ENCODE results near the gene MAGI3. TPM values are rescaled to one million over a fixed set of nuclear protein-coding genes. Genes with fewer than 3 reads are reported as not detected.
A peak's percentile ranks its signal among the peaks of the same experiment; 100 is the strongest.

The MAGI3 gene
- total RNA-seq, 4 donors from 2014 or later: 94.3 to 180 (median 134) TPM

- DNase-seq: no peak
- Histone ChIP-seq H3K27ac (no peak overlapping the region), H3K36me3 (no peaks in the 10 kb centered on the region), H3K4me1 (no peaks in the 10 kb centered on the region), H3K4me3 (peak overlapping the region in 1 of 4 donors; percentile 8), H3K9me3 (no peaks in the 10 kb centered on the region), H3K27me3 (no peaks in the 10 kb centered on the region)
- no peak for TF ChIP-seq POLR2AphosphoS5 (IDR thresholded peaks at IDR 0.05)
- TF ChIP-seq CTCF (IDR thresholded peaks at IDR 0.05): no peak
- TF ChIP-seq EP300 (IDR thresholded peaks at IDR 0.05; ENCODE audit: low read depth): no peak
- intact Hi-C loops (cut with DNase I; ENCODE audit: low total_unique reads): no loop called here
- in situ Hi-C loops (cut with MboI; ENCODE audit: low pct_ligation_motif_present in 1 of 4, low pct_unique_long_range_greater_than_20kb in 1 of 4, low sequenced_read_pairs in 3 of 4): loop anchor here in 3 of 4 donors (25.0 kb wide), 1 partner anchor 239 kb away; no protein-coding TSS in a partner anchor
- 70 to 76% methylated on average over 2 to 5 of the region's 5 CpGs for WGBS, 2 donors (ENCODE audit: low coverage in 1 of 2)
Observed at GRCh38 chr1:113375878-113376277, 14.4 kb upstream of the MAGI3 start.

- Histone ChIP-seq H3K4me3 (no peak overlapping the region), H3K4me1 (no peaks in the 10 kb centered on the region), H3K27ac (no peak overlapping the region), H3K27me3 (no peaks in the 10 kb centered on the region), H3K9me3 (no peaks in the 10 kb centered on the region), H3K36me3 (no peaks in the 10 kb centered on the region)
- in situ Hi-C loops (cut with MboI; ENCODE audit: low pct_ligation_motif_present in 1 of 4, low pct_unique_long_range_greater_than_20kb in 1 of 4, low sequenced_read_pairs in 3 of 4) (loop anchor here in 3 of 4 donors (25.0 kb wide), 1 partner anchor 243 kb away; no protein-coding TSS in a partner anchor), intact Hi-C loops (cut with DNase I; ENCODE audit: low total_unique reads) (no loop called here)
- DNase-seq: no peak
- TF ChIP-seq CTCF (IDR thresholded peaks at IDR 0.05) (no peak), EP300 (IDR thresholded peaks at IDR 0.05; ENCODE audit: low read depth) (no peak), POLR2AphosphoS5 (IDR thresholded peaks at IDR 0.05) (no peak), POLR2A (IDR thresholded peaks at IDR 0.05) (no peak)
- 96% methylated on average over 3 of the region's 3 CpGs; no CpG with 5 or more reads in 1 of the 2 donors for WGBS, 2 donors (ENCODE audit: low coverage in 1 of 2)
Observed at GRCh38 chr1:113380075-113380474, 10.2 kb upstream of the MAGI3 start.

GRCh38 chr1:113388017-113388620, 2.2 kb upstream of the MAGI3 start:
- H3K4me3 ChIP-seq: no peak overlapping the region
- no peaks in the 10 kb centered on the region for H3K9me3 ChIP-seq
- H3K36me3 ChIP-seq: no peaks in the 10 kb centered on the region
- intact Hi-C loops (cut with DNase I; ENCODE audit: low total_unique reads): no loop called here
- peak overlapping the region; percentile 90 to 98 (median 96) for H3K27ac ChIP-seq
- no peaks in the 10 kb centered on the region for H3K27me3 ChIP-seq
- DNase-seq: no peak
- WGBS, 2 donors (ENCODE audit: low coverage in 1 of 2): 94% methylated on average over 1 of the region's 1 CpG; no CpG with 5 or more reads in 1 of the 2 donors
- in situ Hi-C loops (cut with MboI; ENCODE audit: low pct_ligation_motif_present in 1 of 4, low pct_unique_long_range_greater_than_20kb in 1 of 4, low sequenced_read_pairs in 3 of 4): loop anchor here in 3 of 4 donors (25.0 kb wide), 1 partner anchor 251 kb away; no protein-coding TSS in a partner anchor
- peaks cover 0 to 22% (median 17%) of the 10 kb centered on the region in 4 donors for H3K4me1 ChIP-seq
- no peak for TF ChIP-seq EP300 (IDR thresholded peaks at IDR 0.05; ENCODE audit: low read depth)
- TF ChIP-seq POLR2AphosphoS5 (IDR thresholded peaks at IDR 0.05): no peak
- TF ChIP-seq POLR2A (IDR thresholded peaks at IDR 0.05): no peak
- no peak for TF ChIP-seq CTCF (IDR thresholded peaks at IDR 0.05)

GRCh38 chr1:113388621-113389358, 1.5 kb upstream of the MAGI3 start:
- TF ChIP-seq EP300 (IDR thresholded peaks at IDR 0.05; ENCODE audit: low read depth): no peak
- TF ChIP-seq POLR2A (IDR thresholded peaks at IDR 0.05): no peak
- TF ChIP-seq CTCF (IDR thresholded peaks at IDR 0.05): peak in 4 of 5 experiments; percentile 9 to 46 (median 25)
- Histone ChIP-seq H3K27me3 (no peaks in the 10 kb centered on the region), H3K4me1 (peaks cover 2 to 29% (median 24%) of the 10 kb centered on the region in 4 donors), H3K36me3 (no peaks in the 10 kb centered on the region), H3K9me3 (no peaks in the 10 kb centered on the region), H3K4me3 (peak overlapping the region in 3 of 4 donors; percentile 96 to 99 (median 97)), H3K27ac (peak overlapping the region; percentile 90 to 98 (median 96))
- in situ Hi-C loops (cut with MboI; ENCODE audit: low pct_ligation_motif_present in 1 of 4, low pct_unique_long_range_greater_than_20kb in 1 of 4, low sequenced_read_pairs in 3 of 4) (loop anchor here in 3 of 4 donors (25.0 kb wide), 1 partner anchor 251 kb away; no protein-coding TSS in a partner anchor), intact Hi-C loops (cut with DNase I; ENCODE audit: low total_unique reads) (no loop called here)
- 32 to 39% methylated on average over 3 to 8 of the region's 8 CpGs for WGBS, 2 donors (ENCODE audit: low coverage in 1 of 2)
- DNase-seq: peak; percentile 55
